Mucosa of rectum (tissue), 2 donors: ENCODE measurements around the gene GNG7.
"Not testable (repeated sequence)": the region's sequence is repeated elsewhere in the genome, so short reads cannot be mapped to it uniquely, and the experiment has no call there.

ENCODE experiments used
- H3K27ac ChIP-seq, 2 donors: one replicate each; pipeline ENCODE4 v1.7.0; 2013; ENCODE audit warnings: inconsistent platforms in 2 of 2, low read depth in 2 of 2, low read length in 2 of 2
- H3K27me3 ChIP-seq, 2 donors: one replicate each; pipeline ENCODE4 v1.7.0; 2013; ENCODE audit warnings: low read length in 2 of 2; ENCODE audit not compliant: control insufficient read depth in 2 of 2, insufficient read depth in 2 of 2
- H3K36me3 ChIP-seq, 2 donors: one replicate each; pipeline ENCODE4 v1.7.0; 2013; ENCODE audit warnings: low read length in 2 of 2; ENCODE audit not compliant: control insufficient read depth in 2 of 2, insufficient read depth in 2 of 2
- H3K4me1 ChIP-seq, 2 donors: one replicate each; pipeline ENCODE4 v1.7.0; 2013; ENCODE audit warnings: low read length in 2 of 2, mild to moderate bottlenecking in 1 of 2; ENCODE audit not compliant: control insufficient read depth in 2 of 2, insufficient read depth in 2 of 2
- H3K4me3 ChIP-seq, 2 donors: one replicate each; pipeline ENCODE4 v1.7.0; 2013; ENCODE audit warnings: low read length in 2 of 2
- H3K9ac ChIP-seq, 2 donors: one replicate each; pipeline ENCODE4 v1.7.0; 2013; ENCODE audit warnings: low read length in 2 of 2, low read depth in 1 of 2, mild to moderate bottlenecking in 1 of 2
- H3K9me3 ChIP-seq, 2 donors: one replicate each; pipeline ENCODE4 v1.7.0; 2013; ENCODE audit warnings: low read length in 2 of 2; ENCODE audit not compliant: control insufficient read depth in 2 of 2
- donor health status: healthy.
- donor health status: Normal muscosa, but diverticular disease.

Gene GNG7

DNA sequence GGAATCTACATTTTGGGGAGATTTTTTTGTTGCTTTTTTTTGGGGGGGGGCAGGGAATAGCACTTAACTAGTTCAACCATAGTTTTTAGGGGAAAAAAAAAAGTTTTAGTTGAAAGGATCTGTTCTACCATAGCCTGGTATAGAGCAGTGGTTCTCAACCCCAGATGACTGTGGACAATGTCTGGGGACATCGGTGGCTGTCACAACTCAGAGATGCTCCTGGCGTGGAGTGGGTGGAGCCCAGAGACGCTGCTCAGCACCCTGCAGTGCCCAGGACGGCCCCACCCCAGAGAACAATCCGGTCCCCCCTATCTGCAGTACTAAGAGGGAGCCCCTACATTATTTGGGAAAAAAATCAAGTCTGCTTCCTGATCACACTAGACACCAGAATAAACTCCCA, 8.3 kb downstream of the GNG7 start:
- no peaks in the 10 kb centered on the region for H3K27me3 ChIP-seq
- H3K27ac ChIP-seq, result no peak overlapping the region
- no peaks in the 10 kb centered on the region for H3K9me3 ChIP-seq
- no peaks in the 10 kb centered on the region for H3K4me1 ChIP-seq
- H3K4me3 ChIP-seq, result no peak overlapping the region
- H3K36me3 ChIP-seq, result peaks cover 0 to 2% of the 10 kb centered on the region in 2 donors
- H3K9ac ChIP-seq, result no peak overlapping the region

GRCh38 chr19:2693492-2694160, 8.9 kb downstream of the GNG7 start:
- Histone ChIP-seq H3K4me3 (no peak overlapping the region), H3K36me3 (peaks cover 0 to 2% of the 10 kb centered on the region in 2 donors), H3K9me3 (no peaks in the 10 kb centered on the region), H3K4me1 (no peaks in the 10 kb centered on the region), H3K27ac (no peak overlapping the region), H3K9ac (no peak overlapping the region), H3K27me3 (no peaks in the 10 kb centered on the region)

GRCh38 chr19:2691951-2692350, 10.5 kb downstream of the GNG7 start:
- Histone ChIP-seq H3K9ac (no peak overlapping the region), H3K36me3 (peaks cover 0 to 2% of the 10 kb centered on the region in 2 donors), H3K27me3 (no peaks in the 10 kb centered on the region), H3K4me1 (no peaks in the 10 kb centered on the region), H3K9me3 (no peaks in the 10 kb centered on the region), H3K27ac (no peak overlapping the region), H3K4me3 (no peak overlapping the region)

- H3K9ac ChIP-seq, result no peak overlapping the region
- no peaks in the 10 kb centered on the region for H3K9me3 ChIP-seq
- H3K4me3 ChIP-seq, result no peak overlapping the region
- no peaks in the 10 kb centered on the region for H3K4me1 ChIP-seq
- H3K27me3 ChIP-seq, result no peaks in the 10 kb centered on the region
- H3K36me3 ChIP-seq, result peaks cover 0 to 2% of the 10 kb centered on the region in 2 donors
- no peak overlapping the region for H3K27ac ChIP-seq
Observed at GRCh38 chr19:2690856-2691255, 11.6 kb downstream of the GNG7 start.

DNA sequence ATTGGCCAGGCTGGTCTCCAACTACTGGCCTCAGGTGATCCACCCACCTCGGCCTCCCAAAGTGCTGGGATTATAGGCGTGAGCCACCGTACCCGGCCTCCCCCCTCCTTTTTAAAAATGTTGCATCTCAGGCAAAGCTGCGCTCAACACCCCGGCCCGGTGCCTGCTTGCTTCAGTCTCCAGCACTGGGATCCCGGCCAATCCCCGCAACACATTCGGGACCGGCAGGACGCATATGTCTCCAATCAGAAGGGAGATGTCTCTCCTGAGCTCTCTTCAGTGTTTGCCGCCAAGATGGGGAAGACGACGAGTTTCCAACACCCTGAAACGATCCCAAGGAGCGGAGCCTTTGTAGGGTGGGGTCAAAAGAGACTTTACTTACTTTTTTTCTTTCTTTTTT, 16.1 kb downstream of the GNG7 start:
- H3K27me3 ChIP-seq, result no peaks in the 10 kb centered on the region
- H3K4me3 ChIP-seq, result no peak overlapping the region
- no peak overlapping the region for H3K9ac ChIP-seq
- no peaks in the 10 kb centered on the region for H3K4me1 ChIP-seq
- H3K36me3 ChIP-seq, result no peaks in the 10 kb centered on the region
- H3K9me3 ChIP-seq, result no peaks in the 10 kb centered on the region
- no peak overlapping the region for H3K27ac ChIP-seq

- Histone ChIP-seq H3K27ac (no peak overlapping the region), H3K4me3 (no peak overlapping the region), H3K27me3 (no peaks in the 10 kb centered on the region), H3K4me1 (no peaks in the 10 kb centered on the region), H3K9me3 (no peaks in the 10 kb centered on the region), H3K36me3 (no peaks in the 10 kb centered on the region), H3K9ac (peak overlapping the region in 1 of 2 donors; percentile 26)
Observed at GRCh38 chr19:2685204-2685704, 17.2 kb downstream of the GNG7 start.

GRCh38 chr19:2683430-2684003, 19.0 kb downstream of the GNG7 start:
- no peak overlapping the region for H3K9ac ChIP-seq

GRCh38 chr19:2680808-2681207, 21.7 kb downstream of the GNG7 start:
- H3K9ac ChIP-seq, result no peak overlapping the region
- H3K4me1 ChIP-seq, result peaks cover 0 to 4% of the 10 kb centered on the region in 2 donors
- H3K27ac ChIP-seq, result peak overlapping the region; percentile 44 to 59

More at GRCh38 chr19:2683430-2684003, 19.0 kb downstream of the GNG7 start:
- Histone ChIP-seq H3K4me1 (no peaks in the 10 kb centered on the region), H3K36me3 (no peaks in the 10 kb centered on the region), H3K9me3 (no peaks in the 10 kb centered on the region), H3K27me3 (no peaks in the 10 kb centered on the region), H3K27ac (no peak overlapping the region), H3K4me3 (no peak overlapping the region)

DNA sequence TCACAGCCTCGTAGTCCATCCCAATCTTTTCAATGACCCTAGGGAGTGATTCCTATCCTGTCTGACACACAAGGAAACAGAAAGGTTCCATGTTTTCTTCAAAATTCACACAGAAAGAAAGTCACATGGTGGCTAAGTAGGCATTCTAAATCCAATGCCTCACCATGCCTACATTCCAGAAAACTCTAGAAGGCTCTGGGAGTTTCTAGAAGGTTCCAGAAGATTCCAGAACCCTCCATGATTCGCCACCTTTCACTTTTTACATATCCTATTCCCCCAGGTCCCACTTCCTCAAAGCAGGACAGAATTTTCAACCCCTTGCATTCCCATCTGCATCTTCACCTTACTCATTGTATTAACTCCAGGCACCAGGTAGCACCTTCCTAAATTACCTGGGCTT, 23.1 kb downstream of the GNG7 start:
- no peak overlapping the region for H3K27ac ChIP-seq
- no peaks in the 10 kb centered on the region for H3K36me3 ChIP-seq
- no peak overlapping the region for H3K9ac ChIP-seq
- no peaks in the 10 kb centered on the region for H3K27me3 ChIP-seq
- no peak overlapping the region for H3K4me3 ChIP-seq
- H3K4me1 ChIP-seq, result peaks cover 0 to 4% of the 10 kb centered on the region in 2 donors
- H3K9me3 ChIP-seq, result no peaks in the 10 kb centered on the region

More at GRCh38 chr19:2680808-2681207, 21.7 kb downstream of the GNG7 start:
- Histone ChIP-seq H3K4me3 (no peak overlapping the region), H3K27me3 (no peaks in the 10 kb centered on the region), H3K9me3 (no peaks in the 10 kb centered on the region), H3K36me3 (no peaks in the 10 kb centered on the region)

- H3K27ac ChIP-seq, H3K9ac ChIP-seq, H3K9me3 ChIP-seq, H3K27me3 ChIP-seq, H3K36me3 ChIP-seq, H3K4me3 ChIP-seq, H3K4me1 ChIP-seq: not testable (repeated sequence)
Observed at GRCh38 chr19:2678948-2679347, 23.5 kb downstream of the GNG7 start.
